GM18511 (cell line): ENCODE data around the gene GALNT10.

ENCODE experiments used
- ATAC-seq: cut with Tn5 transposase; IDR thresholded peaks from one replicate; pipeline ENCODE4 v1.9.1; 2021; ENCODE audit warnings: mild to moderate bottlenecking, moderate library complexity; ENCODE audit not compliant: unreplicated experiment

GALNT10 gene

GRCh38 chr5:154464438-154464837 lies 273.9 kb downstream of the GALNT10 start:
- no peak for ATAC-seq

- no peak for ATAC-seq
Observed at GRCh38 chr5:154465169-154465568, 274.6 kb downstream of the GALNT10 start.

- no peak for ATAC-seq
Observed at GRCh38 chr5:154466147-154466546, 275.6 kb downstream of the GALNT10 start.

GRCh38 chr5:154466671-154467070 lies 276.1 kb downstream of the GALNT10 start:
- ATAC-seq = no peak

- peak; percentile 98 for ATAC-seq
Observed at GRCh38 chr5:154467655-154468354, 277.3 kb downstream of the GALNT10 start.

GRCh38 chr5:154470137-154470536 lies 279.6 kb downstream of the GALNT10 start:
- no peak for ATAC-seq
